Measurements from ENCODE around the gene IGFBP5. TPM values are rescaled to one million over a fixed set of nuclear protein-coding genes. Genes with fewer than 3 reads are reported as not detected.

The IGFBP5 gene
- total RNA-seq, 4 donors from 2014 or later, result 27.7 to 460 (median 134) TPM

- WGBS, 2 donors, result 68 to 80% methylated on average over 4 of the region's 4 CpGs
- TF ChIP-seq CTCF (IDR thresholded peaks at IDR 0.05) (no peak), POLR2A (IDR thresholded peaks at IDR 0.05) (no peak)
- H3K4me3 ChIP-seq (ENCODE audit: low read depth, poor library complexity, severe bottlenecking), result no peak overlapping the region
- intact Hi-C loops (cut with DNase I; ENCODE audit: low total_unique reads), result no loop called here
- no peak for DNase-seq (ENCODE audit: low spot score in 2 of 2)
Observed at GRCh38 chr2:216720722-216721121, 25.4 kb upstream of the IGFBP5 start.

GRCh38 chr2:216717907-216718615 is 22.7 kb upstream of the IGFBP5 start:
- intact Hi-C loops (cut with DNase I; ENCODE audit: low total_unique reads), result no loop called here
- 68 to 71% methylated on average over 8 of the region's 8 CpGs for WGBS, 2 donors
- TF ChIP-seq CTCF (IDR thresholded peaks at IDR 0.05) (no peak), POLR2A (IDR thresholded peaks at IDR 0.05) (no peak)
- DNase-seq (ENCODE audit: low spot score in 2 of 2), result peak in 1 of 2 donors; percentile 83
- no peak overlapping the region for H3K4me3 ChIP-seq (ENCODE audit: low read depth, poor library complexity, severe bottlenecking)

- DNase-seq (ENCODE audit: low spot score in 2 of 2), result peak in 1 of 2 donors; percentile 86
- H3K4me3 ChIP-seq (ENCODE audit: low read depth, poor library complexity, severe bottlenecking), result no peak overlapping the region
- intact Hi-C loops (cut with DNase I; ENCODE audit: low total_unique reads), result no loop called here
- 12 to 20% methylated on average over 4 of the region's 4 CpGs for WGBS, 2 donors
- no peak for TF ChIP-seq POLR2A (IDR thresholded peaks at IDR 0.05)
- TF ChIP-seq CTCF (IDR thresholded peaks at IDR 0.05), result no peak
Observed at GRCh38 chr2:216717491-216717901, 22.1 kb upstream of the IGFBP5 start.

GRCh38 chr2:216716109-216716508 is 20.8 kb upstream of the IGFBP5 start:
- peak in 1 of 2 donors; percentile 67 for DNase-seq (ENCODE audit: low spot score in 2 of 2)
- WGBS, 2 donors, result 56 to 58% methylated on average over 4 of the region's 4 CpGs
- TF ChIP-seq POLR2A (IDR thresholded peaks at IDR 0.05) (no peak), CTCF (IDR thresholded peaks at IDR 0.05) (no peak)
- intact Hi-C loops (cut with DNase I; ENCODE audit: low total_unique reads), result no loop called here
- no peak overlapping the region for H3K4me3 ChIP-seq (ENCODE audit: low read depth, poor library complexity, severe bottlenecking)

GRCh38 chr2:216715402-216715974 is 20.1 kb upstream of the IGFBP5 start:
- WGBS, 2 donors, result 34% methylated on average over 13 to 14 of the region's 14 CpGs
- TF ChIP-seq CTCF (IDR thresholded peaks at IDR 0.05) (no peak), POLR2A (IDR thresholded peaks at IDR 0.05) (no peak)
- H3K4me3 ChIP-seq (ENCODE audit: low read depth, poor library complexity, severe bottlenecking), result no peak overlapping the region
- DNase-seq (ENCODE audit: low spot score in 2 of 2), result peak in 1 of 2 donors; percentile 80
- intact Hi-C loops (cut with DNase I; ENCODE audit: low total_unique reads), result no loop called here

Data from lower leg skin (tissue), 4 donors.